Stimulated activated CD8-positive, alpha-beta memory T cell treated with anti-CD3 and anti-CD28 coated beads, Interleukin-2, amount 100 ng/mL, for 1 hour (primary cell): ENCODE results near the gene CDKN2A.
A peak's percentile ranks its signal among the peaks of the same experiment; 100 is the strongest.

Source experiments
- DNase-seq, 2 donors: peaks; one replicate each; pipeline ENCODE4 v3.0.0-alpha.2; 2020; ENCODE audit warnings: low read depth in 2 of 2

CDKN2A gene

DNA sequence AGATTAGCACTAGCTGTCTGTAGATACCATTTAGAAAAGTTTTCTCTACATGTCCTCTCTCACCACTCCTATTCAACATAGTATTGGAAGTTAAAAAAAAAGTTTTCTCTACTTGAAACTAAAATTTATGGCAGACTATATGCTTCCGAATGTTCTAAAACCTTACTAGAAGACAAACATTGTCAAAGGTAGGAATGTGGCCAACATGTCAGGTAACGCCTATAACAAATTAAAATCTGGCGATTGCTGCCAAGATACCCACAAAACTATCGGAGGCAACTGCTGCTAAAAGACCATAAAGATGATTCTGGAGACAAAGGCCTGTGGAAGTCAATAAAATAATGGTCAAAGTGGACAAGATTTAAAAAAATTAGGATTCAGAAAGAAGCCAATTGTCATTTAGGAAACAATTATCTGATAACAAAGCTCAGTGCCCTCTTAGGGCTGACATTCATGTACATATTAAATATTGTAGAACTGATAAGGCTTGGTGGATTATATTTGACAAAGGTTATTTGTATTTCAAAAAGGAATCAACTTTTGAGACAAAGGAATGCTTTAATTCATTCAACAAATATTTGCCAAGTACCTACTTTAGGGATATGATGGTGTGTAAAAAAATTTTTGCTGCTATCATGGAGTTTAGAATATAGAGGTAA, 52.7 kb downstream of the CDKN2A start:
- no peak for DNase-seq

DNA sequence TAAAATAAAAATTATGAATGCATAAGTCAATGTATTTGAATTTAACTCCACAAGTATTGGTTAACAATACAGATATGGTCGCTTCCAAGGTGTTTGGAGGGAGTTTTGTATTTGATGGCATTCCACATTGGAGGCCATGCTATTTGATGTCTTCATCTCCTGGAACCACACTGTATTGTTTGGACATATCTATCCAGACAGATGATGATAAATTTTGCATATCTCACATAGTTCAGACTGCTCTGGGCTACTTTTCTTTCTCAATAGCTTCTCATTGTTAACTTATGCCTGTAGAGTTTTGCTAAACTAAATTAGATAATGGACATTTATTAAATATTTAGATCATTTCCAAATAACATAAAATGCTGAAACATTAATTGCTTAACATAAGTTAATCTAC, 58.0 kb downstream of the CDKN2A start:
- DNase-seq: no peak

DNA sequence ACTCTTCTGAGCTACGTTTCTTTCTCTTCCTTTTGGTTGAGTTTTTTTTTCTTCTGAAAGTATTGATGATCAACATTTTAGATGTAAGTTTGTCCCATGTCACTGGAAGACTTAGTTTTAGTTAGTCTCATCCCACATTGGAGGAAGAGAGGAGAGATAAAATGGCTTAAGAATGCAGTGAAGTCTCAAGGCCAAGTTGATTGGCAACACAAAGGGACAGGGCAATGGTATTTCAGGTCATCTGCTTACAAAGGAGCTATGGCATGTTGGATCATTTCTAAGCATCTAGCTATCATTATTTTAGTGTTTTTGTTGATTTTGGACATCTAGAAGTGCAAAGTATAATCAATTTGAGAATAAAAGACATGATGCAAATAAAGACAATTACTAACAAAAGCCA, 58.6 kb downstream of the CDKN2A start:
- no peak for DNase-seq

DNA sequence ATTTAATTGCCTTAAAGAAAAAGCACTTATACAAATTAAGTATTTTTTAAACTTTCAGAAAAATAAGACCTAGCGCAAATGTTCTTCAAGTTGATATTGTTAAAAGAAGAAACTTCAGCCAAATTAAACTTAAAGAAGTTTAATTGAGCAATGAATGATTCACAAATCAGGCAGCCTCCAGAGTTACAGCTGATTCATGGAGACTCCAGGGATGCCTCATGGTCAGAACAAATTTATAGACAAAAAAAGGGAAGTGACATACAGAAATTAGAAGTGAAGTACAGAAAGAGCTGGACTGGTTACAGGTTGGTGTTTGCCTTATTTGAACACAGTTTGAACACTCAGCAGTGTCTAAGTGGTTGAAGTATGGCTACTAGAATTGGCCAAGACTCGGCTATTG, 60.3 kb downstream of the CDKN2A start:
- no peak for DNase-seq

DNA sequence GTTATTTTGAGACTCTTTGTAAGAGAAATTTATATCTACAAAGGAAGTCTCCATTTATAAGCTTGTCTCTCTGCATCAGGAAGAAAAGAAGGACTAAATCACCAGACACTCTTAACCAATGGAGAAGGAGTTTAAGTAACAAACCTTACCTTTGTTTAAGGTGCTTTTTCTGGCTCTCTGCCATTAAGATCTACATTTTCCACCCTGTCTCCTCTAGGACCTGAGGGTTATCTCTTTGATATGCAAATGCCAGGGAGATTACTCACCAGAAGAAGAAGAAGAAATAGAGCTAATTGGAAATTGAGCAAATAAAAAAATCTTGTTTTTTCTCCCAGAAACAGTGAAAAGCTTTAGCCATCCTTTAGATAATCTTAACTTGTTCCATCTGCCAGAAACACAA, 60.9 kb downstream of the CDKN2A start:
- DNase-seq: no peak

DNA sequence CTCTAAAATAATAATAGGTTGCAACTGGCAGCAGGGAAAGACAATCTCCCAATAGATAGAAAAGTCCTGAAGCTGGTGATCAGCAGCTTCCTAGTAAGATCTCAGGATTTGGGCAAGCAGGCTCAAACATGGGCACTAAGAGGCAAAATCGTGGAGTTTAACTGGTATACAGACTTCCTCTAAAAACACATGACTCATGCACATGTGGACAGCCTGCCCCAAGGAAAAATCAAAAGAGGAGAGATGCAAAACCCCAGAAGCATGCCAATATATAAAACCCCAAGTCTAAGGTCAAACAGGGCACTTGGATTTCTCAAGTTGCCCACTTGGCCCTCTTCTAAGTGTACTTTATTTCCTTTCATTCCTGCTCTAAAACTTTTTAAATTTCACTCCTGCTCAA, 62.8 kb downstream of the CDKN2A start:
- DNase-seq: no peak

DNA sequence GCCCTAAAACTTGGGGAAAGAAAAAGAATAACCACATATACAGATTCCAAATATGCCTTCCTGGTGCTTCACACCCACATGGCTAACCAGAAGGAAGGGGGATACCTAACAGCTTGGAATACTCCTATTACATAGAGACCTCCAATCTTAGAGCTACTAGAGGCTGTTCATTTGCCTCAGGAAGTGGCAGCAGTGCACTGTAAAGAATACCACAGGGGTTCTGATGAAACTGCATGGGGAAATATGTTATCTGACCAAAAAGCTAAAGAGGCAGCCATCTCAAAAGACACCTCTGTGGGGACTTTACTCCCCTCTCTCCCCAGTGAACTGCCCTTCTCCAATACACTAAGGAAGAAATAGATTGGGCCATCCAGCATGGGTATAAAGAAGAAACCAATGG, 66.4 kb downstream of the CDKN2A start:
- no peak for DNase-seq

DNA sequence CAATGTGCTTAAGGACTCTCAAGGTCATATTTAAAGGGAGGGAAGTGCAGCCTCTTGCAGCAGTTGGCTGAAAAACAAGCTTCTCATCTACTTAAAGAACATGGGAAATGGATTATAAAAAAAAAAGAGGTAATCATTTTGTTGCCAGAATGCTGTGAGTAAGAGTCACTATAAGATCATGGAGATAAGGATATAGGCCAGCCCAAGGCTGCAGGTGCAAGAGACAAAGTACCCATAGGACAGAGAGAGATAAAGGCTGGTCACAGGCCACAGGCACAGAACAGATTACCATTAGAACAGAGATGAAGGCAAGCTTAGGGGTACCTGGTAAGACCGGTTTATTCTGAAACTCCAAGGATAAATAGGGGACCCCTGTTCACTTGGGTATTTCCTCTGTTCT, 70.5 kb downstream of the CDKN2A start:
- DNase-seq: no peak

DNA sequence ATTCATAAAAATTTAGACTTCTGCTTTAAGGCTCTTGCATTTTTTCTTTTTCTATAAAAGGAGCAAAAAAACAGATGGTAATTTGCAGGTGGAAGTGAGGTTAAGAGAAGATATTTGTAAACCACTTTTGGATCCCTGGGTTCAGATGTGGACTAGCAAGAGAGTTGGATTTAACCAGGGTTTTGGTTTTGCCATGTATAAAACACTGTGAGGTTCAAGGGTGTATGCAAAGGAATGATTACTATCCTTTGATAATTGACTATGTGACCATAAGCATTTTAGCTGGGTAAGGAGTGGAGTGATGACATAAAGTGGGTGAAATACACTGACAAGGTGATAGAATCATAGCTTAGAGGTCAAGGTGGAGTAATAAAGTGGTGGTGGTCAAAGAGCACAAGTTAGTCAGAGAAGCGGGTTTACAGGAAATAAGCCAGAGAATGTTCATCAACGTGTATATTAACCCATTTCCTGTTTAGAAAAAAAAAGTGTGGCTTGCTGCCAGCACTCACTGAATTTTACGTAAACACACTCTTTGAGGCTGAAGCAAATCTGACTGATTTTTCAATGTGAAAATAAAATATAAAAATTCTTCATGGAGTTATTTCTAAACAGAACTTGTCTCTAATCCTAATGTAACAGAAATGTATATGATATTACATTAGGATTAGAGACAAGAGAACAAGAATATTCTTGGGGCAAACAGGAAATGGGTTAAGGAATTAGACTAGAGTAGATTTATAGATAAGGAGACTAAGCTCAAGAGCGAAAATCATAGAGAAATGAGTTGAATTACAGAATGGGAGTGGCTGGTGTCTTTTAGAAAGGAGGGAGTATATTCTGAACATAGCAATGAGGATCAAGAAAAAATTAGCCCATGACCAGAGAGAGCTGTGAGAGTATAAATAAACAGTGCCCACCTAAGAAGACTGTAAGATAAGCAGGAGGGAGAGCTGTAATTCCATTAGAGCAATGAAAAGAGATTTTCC, 74.5 kb downstream of the CDKN2A start:
- DNase-seq: peak in 1 of 2 donors; percentile 0
